DND-41 (cell line): ENCODE results near the gene CDIPT.

Experiments
- EZH2 ChIP-seq: IDR thresholded peaks from 3 replicates; pipeline ENCODE4 v1.6.1; 2012; ENCODE audit warnings: borderline replicate concordance, low read depth, mild to moderate bottlenecking, moderate library complexity, low read length, inconsistent platforms; ENCODE audit not compliant: severe bottlenecking
- TF ChIP-seq, protein P1 (sequence below): IDR thresholded peaks from 2 replicates; pipeline ENCODE4 v1.5.1; 2012; ENCODE audit warnings: borderline replicate concordance, low read length, moderate library complexity, mild to moderate bottlenecking; ENCODE audit not compliant: poor library complexity, severe bottlenecking; ENCODE audit errors: extremely low read depth

DNA sequence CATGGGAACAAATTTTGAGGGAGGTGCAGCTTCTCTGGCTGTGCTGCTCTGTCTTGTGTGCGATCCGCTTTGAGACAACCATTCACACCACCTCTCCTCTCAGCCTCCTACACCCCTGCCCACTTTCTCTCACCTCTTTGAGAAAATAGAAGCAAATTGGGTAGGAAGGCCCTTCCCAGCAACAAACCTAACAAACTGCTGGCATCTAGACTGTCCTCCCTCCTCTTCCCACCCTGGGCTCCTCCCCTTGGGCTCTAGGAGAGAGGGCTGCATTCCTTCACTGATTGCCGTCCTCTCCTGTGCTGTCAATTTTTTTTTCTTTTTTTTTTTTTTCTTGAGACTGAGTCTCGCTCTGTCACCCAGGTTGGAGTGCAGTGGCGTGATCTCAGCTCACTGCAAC is 13.5 kb downstream of the CDIPT start:
- TF ChIP-seq, protein P1, sequence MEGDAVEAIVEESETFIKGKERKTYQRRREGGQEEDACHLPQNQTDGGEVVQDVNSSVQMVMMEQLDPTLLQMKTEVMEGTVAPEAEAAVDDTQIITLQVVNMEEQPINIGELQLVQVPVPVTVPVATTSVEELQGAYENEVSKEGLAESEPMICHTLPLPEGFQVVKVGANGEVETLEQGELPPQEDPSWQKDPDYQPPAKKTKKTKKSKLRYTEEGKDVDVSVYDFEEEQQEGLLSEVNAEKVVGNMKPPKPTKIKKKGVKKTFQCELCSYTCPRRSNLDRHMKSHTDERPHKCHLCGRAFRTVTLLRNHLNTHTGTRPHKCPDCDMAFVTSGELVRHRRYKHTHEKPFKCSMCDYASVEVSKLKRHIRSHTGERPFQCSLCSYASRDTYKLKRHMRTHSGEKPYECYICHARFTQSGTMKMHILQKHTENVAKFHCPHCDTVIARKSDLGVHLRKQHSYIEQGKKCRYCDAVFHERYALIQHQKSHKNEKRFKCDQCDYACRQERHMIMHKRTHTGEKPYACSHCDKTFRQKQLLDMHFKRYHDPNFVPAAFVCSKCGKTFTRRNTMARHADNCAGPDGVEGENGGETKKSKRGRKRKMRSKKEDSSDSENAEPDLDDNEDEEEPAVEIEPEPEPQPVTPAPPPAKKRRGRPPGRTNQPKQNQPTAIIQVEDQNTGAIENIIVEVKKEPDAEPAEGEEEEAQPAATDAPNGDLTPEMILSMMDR = no peak
- TF ChIP-seq EZH2 = no peak
